Esophagus squamous epithelium (tissue), 5 donors: ENCODE measurements around the gene STARD5. TPM values are rescaled to one million over a fixed set of nuclear protein-coding genes. Genes with fewer than 3 reads are reported as not detected.
A peak's percentile ranks its signal among the peaks of the same experiment; 100 is the strongest.

Experiments
- DNase-seq: peaks from one replicate; lab custom pipeline; 2025; lab: John Stamatoyannopoulos, UW
- H3K27ac ChIP-seq, 4 donors: fragments of 200-600 bp; sonication (generic); one replicate each; pipeline ENCODE4 v1.5.1; 2016 to 2019; ENCODE audit warnings: mild to moderate bottlenecking in 1 of 4
- H3K27me3 ChIP-seq, 4 donors: fragments of 200-600 bp; sonication (generic); 1 replicate in 3 of 4; 2 replicates in 1 of 4; pipeline versions ENCODE4 v1.5.1 to v1.6.0; 2017 to 2021; ENCODE audit warnings: antibody characterized with exemption in 1 of 4
- H3K36me3 ChIP-seq, 3 donors: fragments of 200-600 bp; sonication (generic); one replicate each; pipeline ENCODE4 v1.5.1; 2016 to 2019
- H3K4me1 ChIP-seq, 3 donors: fragments of 200-600 bp; sonication (generic); one replicate each; pipeline ENCODE4 v1.5.1; 2017 to 2019
- H3K4me3 ChIP-seq, 4 donors: fragments of 200-600 bp; sonication (generic); 1 replicate in 3 of 4; 2 replicates in 1 of 4; pipeline ENCODE4 v1.5.1; 2016 to 2019; ENCODE audit warnings: mild to moderate bottlenecking in 2 of 4, moderate library complexity in 1 of 4
- H3K9me3 ChIP-seq, 3 donors: fragments of 200-600 bp; sonication (generic); one replicate each; pipeline ENCODE4 v1.5.1; 2016 to 2019
- CTCF ChIP-seq, 6 experiments: fragments of 450-650 bp in 4 of 6; fragments of 200-600 bp in 2 of 6; sonication (generic) in 2 of 6; IDR thresholded peaks; one replicate each; pipeline ENCODE4 v1.5.1; 2016 to 2019; ENCODE audit warnings: antibody characterized with exemption in 6 of 6, mild to moderate bottlenecking in 4 of 6, moderate library complexity in 4 of 6
- POLR2A ChIP-seq, 4 donors: fragments of 450-650 bp; IDR thresholded peaks; one replicate each; pipeline ENCODE4 v1.6.1; 2017; ENCODE audit warnings: antibody characterized with exemption in 4 of 4, mild to moderate bottlenecking in 4 of 4, moderate library complexity in 3 of 4
- WGBS, 2 donors: methylation state at CpG; one replicate each; pipeline ENCODE4 v1.1.5; 2018; 5-methylcytosine and 5-hydroxymethylcytosine counted together
- intact Hi-C: fragments of 100-400 bp; cut with DNase I; formaldehyde crosslinking; loops from one replicate; pipeline ENCODE4 v1.15.0; 2022
- total RNA-seq, 4 donors: library from RNA; depleted of rRNA; stranded (reverse); fragments of >200 nt; gene quantifications; one replicate each; pipeline ENCODE4 v1.1.0, GENCODE V29; 2016
- donor health status: DM: yes; HTN: yes; CAD: no.

STARD5 gene
- total RNA-seq, 4 donors from 2014 or later = 14.9 to 21.2 (median 17.5) TPM

GRCh38 chr15:81321667-81322066, 2.3 kb downstream of the STARD5 start:
- Histone ChIP-seq H3K9me3 (no peaks in the 10 kb centered on the region), H3K27me3 (no peaks in the 10 kb centered on the region), H3K36me3 (peaks cover 5 to 50% (median 19%) of the 10 kb centered on the region in 3 donors), H3K4me1 (peaks cover 0 to 33% (median 5%) of the 10 kb centered on the region in 3 donors), H3K27ac (peak overlapping the region in 3 of 4 donors; percentile 92 to 95 (median 94)), H3K4me3 (peak overlapping the region in 1 of 4 donors; percentile 90)
- intact Hi-C loops = no loop called here
- 80 to 82% methylated on average over 1 of the region's 1 CpG for WGBS, 2 donors
- no peak for DNase-seq
- TF ChIP-seq CTCF (IDR thresholded peaks at IDR 0.05) = no peak

GRCh38 chr15:81317642-81318017, 6.3 kb downstream of the STARD5 start:
- Histone ChIP-seq H3K4me3 (no peak overlapping the region), H3K4me1 (peaks cover 13 to 30% (median 16%) of the 10 kb centered on the region in 3 donors), H3K27ac (no peak overlapping the region), H3K27me3 (no peaks in the 10 kb centered on the region), H3K9me3 (no peaks in the 10 kb centered on the region), H3K36me3 (peaks cover 5 to 80% (median 19%) of the 10 kb centered on the region in 3 donors)
- intact Hi-C loops = no loop called here
- DNase-seq = no peak
- TF ChIP-seq POLR2A (IDR thresholded peaks at IDR 0.05) (no peak), CTCF (IDR thresholded peaks at IDR 0.05) (no peak)
- WGBS, 2 donors = 85 to 100% methylated on average over 1 to 6 of the region's 6 CpGs

- DNase-seq = no peak
- intact Hi-C loops = no loop called here
- H3K4me1 ChIP-seq = peaks cover 21 to 30% (median 22%) of the 10 kb centered on the region in 3 donors
- TF ChIP-seq CTCF (IDR thresholded peaks at IDR 0.05) = no peak
- no peak for TF ChIP-seq POLR2A (IDR thresholded peaks at IDR 0.05)
- H3K27ac ChIP-seq = no peak overlapping the region
- no peak overlapping the region for H3K4me3 ChIP-seq
- WGBS, 2 donors = 68 to 69% methylated on average over 3 of the region's 3 CpGs
- peaks cover 5 to 88% (median 19%) of the 10 kb centered on the region in 3 donors for H3K36me3 ChIP-seq
- no peaks in the 10 kb centered on the region for H3K9me3 ChIP-seq
- H3K27me3 ChIP-seq = no peaks in the 10 kb centered on the region
These were observed 7.7 kb downstream of the STARD5 start for GRCh38 chr15:81316267-81316666.

GRCh38 chr15:81315452-81316175, 8.3 kb downstream of the STARD5 start:
- WGBS, 2 donors = 78 to 82% methylated on average over 8 to 14 of the region's 14 CpGs
- H3K4me1 ChIP-seq = peaks cover 21 to 37% (median 22%) of the 10 kb centered on the region in 3 donors
- no peak for DNase-seq
- no peaks in the 10 kb centered on the region for H3K9me3 ChIP-seq
- H3K4me3 ChIP-seq = no peak overlapping the region
- H3K27me3 ChIP-seq = no peaks in the 10 kb centered on the region
- no peak for TF ChIP-seq POLR2A (IDR thresholded peaks at IDR 0.05)
- TF ChIP-seq CTCF (IDR thresholded peaks at IDR 0.05) = no peak
- H3K27ac ChIP-seq = no peak overlapping the region
- intact Hi-C loops = no loop called here
- H3K36me3 ChIP-seq = peaks cover 5 to 89% (median 19%) of the 10 kb centered on the region in 3 donors

GRCh38 chr15:81314378-81314777, 9.6 kb downstream of the STARD5 start:
- TF ChIP-seq CTCF (IDR thresholded peaks at IDR 0.05) (no peak), POLR2A (IDR thresholded peaks at IDR 0.05) (no peak)
- 90 to 100% methylated on average over 2 to 5 of the region's 5 CpGs for WGBS, 2 donors
- DNase-seq = no peak
- Histone ChIP-seq H3K9me3 (no peaks in the 10 kb centered on the region), H3K27me3 (no peaks in the 10 kb centered on the region), H3K4me3 (no peak overlapping the region), H3K27ac (peak overlapping the region in 2 of 4 donors; percentile 25 to 71), H3K36me3 (peaks cover 6 to 89% (median 19%) of the 10 kb centered on the region in 3 donors), H3K4me1 (peaks cover 21 to 38% (median 22%) of the 10 kb centered on the region in 3 donors)
- intact Hi-C loops = no loop called here
